Colon (tissue), 2 donors: ENCODE results near the gene ZNF592.

ENCODE experiments used
- FAIRE-seq: peaks from 2 replicates; lab custom pipeline; 2012; peaks lifted over from hg19 to GRCh38; lab: Jason Lieb, UNC
- donor health status: control.
- donor health status: control.

The ZNF592 gene

DNA sequence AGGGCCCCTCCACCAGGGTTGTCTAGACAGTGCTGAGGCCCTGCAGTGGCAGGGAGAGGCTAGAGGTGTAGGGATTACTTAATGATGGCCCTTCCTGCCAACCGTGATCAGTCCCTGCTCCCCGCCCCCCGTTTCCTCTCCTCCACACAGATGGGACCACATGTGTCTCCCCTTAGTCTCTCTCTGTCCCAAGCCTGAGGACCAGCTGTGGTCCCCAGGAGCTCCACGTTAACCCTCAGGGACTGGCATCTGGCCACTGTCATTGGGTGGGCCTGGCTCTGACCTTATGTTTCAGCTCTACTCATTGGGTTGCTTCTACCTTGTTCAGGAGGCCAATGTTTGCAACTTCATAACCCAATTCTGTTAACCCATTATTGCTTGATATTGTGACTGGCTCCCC, 62.8 kb downstream of the ZNF592 start:
- no peak for FAIRE-seq

DNA sequence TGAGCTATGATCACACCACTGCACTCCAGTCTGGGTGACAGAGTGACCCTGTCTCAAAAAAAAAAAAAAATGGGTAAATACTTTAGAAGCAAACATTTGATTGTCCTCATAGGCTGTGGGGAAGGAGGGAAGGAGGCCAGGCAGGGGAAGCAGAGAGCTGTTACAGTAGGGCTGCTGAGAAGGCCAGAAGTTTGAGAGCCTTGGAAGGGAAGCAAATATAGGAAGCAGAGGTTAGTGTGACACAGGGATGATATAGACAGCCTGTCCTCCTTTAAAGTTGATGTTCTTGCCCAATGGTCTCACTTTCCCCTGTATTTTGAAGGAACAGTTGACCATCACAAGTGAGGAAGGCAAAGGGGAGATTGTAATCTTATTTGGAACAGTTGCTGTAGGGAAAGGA, 63.4 kb downstream of the ZNF592 start:
- FAIRE-seq: no peak

DNA sequence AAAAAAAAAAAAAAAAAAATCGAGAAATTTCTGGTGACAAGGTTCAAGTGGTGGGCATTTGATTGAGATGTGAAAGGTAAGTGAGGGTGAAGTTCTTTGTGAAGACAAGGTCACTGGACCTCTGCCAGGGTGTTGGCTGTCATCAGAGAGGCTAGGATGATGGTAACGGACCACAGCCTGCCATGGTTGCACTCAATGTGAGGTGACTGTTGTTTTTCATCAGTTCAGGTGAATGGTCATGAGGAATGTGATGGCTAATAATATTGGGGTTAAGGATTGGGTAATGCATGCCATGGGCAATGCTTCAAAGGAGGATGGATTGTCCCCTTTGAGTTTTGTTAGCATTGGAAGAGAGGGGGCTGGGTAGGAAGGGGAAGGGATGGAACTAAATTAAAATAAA, 64.5 kb downstream of the ZNF592 start:
- FAIRE-seq: no peak

DNA sequence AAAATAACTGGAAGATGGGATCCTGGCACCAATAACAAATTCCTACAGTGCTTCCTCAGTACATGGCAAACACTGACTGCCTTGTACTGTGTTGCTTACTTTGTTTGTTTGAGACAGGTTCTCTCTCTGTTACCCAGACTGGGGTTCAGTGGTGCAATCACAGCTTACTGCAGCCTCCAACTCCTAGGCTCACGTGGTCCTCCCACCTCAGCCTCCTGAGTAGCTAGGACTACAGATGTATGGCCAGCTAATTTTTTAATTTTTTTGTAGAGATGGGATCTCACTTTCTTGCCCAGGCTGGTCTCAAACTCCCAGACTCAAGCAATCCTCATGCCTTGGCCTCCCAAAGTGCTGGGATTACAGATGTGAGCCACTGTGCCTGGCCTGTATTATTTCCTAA, 65.0 kb downstream of the ZNF592 start:
- FAIRE-seq: no peak

DNA sequence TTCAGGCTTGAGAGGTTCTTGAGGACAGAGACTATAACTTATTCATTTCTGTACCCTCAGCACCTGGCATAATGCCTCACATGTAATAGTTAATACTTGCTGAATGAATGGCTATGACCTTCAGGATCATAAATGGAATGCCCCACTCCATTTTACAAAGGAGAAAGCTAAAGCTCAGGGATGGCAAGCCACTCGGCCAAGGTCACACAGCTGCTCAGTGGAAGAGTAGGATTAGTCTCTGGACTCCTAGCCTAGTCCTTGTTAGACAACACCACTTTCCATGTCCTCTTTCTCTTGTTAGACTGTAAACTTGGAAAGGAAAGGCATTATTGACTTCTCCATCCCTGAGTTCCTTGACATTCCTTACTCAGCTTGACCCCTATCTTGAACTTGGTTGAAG, 65.5 kb downstream of the ZNF592 start:
- FAIRE-seq: no peak

DNA sequence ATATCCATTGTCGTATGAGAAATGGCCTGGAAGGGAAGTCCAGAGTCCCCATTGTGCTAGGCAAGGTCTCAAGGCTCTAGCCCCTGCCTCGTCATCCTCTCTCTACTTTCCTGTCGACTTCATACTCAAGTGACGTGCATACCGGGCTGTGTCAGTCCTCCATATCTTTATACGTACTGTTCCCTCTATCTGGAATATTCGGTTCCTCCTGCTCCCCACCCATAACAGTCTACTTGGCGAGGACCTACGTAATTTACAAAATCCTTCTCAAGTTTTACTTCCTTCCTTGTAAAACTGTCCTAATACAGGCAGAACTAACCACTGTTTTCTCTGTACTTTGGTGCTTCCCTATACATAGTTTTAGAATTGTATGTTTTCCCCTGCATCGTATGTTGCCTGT, 66.5 kb downstream of the ZNF592 start:
- FAIRE-seq: no peak

DNA sequence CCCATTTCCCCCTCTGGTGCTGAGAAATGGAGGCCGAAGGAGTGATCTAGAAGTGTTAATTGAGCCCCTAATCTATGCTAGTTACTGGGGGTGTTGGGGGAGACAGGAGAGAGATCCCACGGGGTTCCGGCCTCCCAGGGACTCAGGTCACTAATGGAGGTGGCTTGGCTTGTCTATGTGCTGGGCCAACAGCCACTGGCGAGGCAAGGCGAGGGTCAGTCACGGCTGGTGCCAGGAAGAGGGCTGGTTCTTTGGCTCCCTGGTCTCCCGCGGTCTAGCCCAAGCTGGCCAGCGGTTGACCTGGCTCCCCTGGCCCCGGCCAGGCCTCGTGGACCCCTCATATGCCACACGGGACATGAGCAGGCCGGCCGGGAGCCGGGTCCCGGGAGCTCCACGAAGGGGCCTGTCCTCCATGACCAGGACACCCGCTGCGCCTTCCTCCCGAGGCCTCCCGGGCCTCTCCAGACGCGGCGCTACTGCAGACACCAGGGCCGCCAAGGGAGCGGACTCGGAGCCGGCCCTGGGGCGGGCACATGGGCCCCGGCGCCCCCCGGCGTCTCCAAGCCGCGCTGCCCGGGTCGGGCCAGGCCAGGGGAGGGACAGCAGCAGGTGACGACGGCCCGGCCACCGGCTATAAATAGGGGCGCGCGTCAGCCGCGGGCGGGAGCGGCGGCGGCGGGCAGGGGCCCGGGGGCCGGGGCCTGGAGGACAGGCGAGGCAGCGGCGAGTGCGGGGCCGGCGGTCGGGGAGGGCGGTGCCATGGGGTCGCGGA, 68.5 kb downstream of the ZNF592 start, which contains the start of gene ALPK3:
Gene ALPK3 (plus strand): TSS at position 663 of the 772 bp plus-strand sequence. CDS start 97 bp downstream, at position 760.
- FAIRE-seq: no peak

DNA sequence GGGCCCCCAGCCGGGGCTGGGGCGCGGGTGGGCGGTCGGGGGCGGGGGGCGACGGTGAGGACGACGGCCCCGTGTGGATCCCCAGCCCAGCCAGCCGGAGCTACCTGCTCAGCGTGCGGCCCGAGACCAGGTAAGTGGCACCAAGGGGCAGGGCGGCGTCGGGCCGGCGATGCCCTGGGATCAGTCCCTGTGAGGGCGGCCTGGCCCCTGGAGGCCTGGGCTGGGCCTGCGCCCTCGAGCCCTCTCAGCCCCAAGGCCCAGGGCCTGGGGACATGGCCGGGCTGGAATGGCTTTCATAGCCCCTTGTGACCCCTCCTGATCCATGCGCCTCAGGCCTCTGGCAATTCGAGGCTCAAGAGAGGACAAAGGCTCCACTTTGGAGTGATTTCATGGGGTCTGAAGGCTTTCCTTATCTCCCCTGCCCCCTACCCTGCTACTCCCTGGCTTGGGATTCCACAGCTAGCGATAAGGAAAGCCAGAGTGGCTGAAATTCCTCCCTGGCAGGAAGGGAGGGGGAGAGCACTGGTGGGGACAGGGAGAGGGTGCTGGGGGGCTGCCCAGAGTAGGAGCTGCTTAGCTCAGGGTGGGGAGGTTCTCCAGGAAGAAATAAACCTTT, 69.2 kb downstream of the ZNF592 start:
- no peak for FAIRE-seq

DNA sequence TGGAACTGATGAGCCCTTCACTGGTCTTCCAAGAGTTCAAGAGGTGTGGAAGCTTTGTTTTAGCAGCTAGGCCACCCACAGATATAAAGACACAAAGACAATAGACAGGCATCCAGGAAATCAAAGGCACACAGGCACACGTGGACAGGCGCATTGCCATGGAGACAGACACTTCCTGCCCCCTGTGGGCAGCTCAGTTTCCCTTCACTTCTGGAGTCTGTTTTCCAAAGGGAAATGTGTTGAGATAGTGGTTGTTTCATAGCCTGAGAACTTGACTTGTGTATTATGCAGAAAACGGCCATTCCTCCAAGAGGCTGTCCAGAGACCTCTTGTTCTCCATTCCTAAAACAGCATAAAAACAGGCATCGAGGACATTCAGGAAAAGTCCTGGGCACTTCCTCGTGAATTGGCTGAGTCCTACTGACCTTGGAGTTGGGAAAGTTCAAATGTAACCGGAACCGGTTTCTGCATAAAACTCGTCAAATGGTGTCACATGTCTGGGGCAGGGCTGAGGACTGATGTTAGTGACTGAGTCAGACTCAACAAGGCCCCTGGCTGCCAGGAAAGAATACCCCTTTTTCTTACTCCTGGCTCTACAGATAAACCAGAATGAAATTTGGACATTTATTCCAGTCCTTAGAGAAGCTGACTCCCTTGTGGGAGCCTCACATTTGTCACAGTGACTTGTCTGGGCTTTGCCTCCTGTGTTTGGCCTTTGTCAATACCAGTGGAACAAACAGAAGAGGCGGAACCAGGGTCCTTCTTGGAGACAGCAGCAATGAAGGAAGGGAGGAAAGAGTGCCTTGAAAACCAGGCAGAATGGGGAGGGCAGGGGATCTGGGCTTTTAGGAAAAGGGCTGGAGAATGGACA, 70.1 kb downstream of the ZNF592 start:
- no peak for FAIRE-seq

DNA sequence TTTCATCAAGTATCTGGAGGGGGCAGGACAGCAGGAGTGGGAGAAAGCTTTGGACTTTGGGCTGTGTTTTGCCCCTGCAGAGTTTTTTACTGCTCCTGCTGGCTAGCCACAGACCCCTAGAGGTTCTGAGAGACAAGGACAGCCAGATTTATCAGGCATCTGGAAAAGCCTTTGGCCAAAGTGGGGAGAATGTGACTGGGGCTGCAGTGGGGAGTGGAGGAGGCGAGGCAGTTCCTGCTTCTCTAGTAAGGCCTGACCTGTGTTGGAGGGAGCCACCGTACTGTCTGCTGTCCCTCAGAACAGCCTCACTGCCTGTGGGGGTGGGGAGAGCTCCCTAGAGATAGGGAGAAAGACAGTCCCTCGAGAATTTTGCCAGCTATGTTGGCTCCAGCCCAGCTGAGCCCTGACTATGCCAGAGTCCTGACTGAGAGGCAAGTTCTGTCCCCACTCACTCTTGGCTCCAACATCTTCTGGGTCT, 70.9 kb downstream of the ZNF592 start:
- no peak for FAIRE-seq

DNA sequence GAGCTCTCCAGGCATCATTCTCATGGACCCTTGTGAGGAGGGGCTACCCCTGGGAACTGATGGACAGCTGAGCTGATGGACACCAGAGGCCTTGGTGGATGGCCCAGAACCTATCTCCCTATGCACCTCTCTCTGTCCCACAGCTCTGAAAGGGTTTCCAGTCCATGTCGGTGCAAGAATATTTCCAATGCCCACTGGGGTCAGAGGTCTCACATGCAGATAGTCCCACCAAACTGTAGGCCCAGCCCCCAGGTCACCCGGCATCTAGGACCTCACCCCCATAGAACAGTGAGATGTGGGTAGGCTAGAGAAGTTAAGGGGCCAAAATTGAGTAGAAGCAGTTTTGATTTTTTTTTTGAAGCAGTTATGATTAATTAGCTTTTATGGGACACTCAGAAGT, 71.4 kb downstream of the ZNF592 start:
- no peak for FAIRE-seq

DNA sequence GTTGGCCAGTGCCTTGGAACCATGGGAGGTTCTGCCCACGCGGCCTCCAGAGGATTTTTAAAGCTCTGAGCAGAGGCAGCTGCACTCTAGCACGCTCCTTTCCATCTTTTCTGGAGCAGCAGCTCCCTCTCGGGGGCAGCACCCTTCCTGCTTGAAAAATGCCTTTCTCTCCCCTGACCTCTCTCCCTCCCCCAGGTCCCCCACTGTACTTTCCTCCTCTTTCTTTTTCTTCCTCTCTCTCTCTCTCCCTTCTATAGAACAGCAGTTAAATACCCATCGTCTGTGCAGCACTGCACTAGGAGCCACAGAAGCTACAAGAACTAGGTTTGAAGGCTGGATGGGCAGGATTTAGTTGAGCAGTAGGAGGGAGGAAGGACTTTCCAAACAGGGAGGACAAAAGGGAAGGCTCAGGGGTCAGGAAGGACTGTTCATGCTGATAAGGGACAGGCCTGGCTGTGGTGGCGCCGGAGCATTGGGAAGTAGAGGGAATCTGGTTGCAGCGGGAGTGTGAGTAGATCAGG, 73.2 kb downstream of the ZNF592 start:
- no peak for FAIRE-seq

DNA sequence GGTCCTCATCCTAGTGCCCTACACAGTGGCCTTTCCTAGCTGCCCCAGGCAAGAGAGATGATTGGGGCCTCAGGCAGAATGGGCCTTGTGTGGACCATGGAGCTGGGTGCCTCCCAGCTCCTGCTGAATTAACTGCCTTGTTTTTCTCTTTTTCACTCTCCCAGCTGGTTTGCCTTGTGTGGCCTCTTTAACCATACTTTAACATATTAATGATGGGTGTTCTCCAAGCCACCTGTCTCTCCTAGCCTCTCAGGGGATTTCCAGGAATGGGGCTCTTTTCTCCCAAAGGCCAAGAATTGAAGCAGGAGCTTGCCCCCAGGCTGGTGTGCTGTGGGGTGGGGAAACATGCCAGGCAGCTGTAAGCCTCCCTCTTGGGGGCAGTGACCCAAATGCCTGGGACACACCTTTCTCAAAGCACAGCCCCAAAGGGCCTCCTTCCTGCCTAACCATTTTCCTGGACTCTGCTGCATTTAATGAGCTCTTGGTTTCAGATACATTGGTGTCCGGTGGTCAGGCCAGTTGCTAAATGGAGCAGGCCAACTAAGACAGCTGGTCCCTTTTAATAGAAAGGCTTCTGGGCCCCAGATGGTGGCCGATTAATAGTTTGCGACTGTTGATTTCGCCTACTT, 74.4 kb downstream of the ZNF592 start:
- FAIRE-seq: no peak

DNA sequence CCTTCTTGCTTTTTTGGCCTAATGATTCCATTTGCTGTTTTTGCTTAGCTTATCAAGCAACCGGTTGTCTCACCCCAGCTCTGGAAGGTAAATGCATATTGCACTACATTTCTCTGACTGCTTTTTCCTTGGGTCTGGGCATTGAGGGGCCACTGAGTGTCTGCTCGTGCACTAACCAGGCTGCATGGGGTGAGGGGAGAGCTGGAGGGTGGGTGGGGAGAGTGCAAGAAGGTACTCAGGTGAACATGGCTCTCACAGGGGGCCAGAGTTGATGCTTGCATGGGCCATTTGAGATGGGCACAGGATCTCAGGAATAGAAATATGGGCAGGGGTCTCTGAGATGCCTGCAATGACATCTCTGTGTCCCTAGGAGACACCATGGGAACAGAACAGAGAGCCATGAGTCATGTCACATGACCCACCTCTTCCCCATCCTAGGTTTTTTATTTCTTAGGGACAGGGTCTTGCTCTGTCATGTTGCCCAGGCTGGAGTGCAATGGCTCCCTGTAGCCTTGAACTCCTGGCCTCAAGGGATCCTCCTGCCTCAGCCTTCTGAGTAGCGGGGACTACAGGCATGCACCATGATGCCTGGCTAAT, 75.0 kb downstream of the ZNF592 start:
- no peak for FAIRE-seq

DNA sequence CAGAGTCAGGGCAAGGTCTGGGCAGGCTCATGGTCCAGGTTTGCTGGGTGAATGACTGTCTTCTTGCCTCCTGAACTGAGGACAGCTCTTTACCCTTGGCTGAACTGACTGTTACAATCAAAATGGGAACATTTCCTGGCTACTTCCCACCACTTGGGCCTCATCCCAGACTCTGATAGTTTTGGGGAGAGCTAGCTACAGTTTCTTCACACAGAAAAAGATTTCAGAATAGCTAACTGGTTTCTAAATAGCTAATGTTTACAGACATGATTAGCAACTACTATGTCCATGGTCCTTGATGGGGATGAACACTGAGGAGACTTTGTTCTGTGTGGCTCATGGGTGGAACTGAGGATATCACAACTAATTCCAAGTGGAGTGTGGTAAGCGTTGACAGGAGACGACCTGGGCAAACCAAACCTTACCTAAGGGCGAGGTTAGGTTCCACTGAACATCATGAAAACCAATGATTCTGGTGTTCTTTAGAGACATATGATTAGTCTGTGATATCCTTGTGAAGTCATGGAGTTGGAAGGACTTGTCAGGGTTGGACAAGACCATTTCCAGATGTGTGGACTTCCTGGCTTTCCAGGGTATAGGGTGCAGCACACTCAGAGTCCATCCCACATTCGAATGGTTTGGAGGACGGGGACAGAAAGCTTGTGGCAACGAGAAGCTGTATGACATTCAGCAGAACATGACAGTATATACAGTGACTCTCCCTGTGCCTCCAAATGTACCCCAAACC, 76.0 kb downstream of the ZNF592 start:
- no peak for FAIRE-seq

DNA sequence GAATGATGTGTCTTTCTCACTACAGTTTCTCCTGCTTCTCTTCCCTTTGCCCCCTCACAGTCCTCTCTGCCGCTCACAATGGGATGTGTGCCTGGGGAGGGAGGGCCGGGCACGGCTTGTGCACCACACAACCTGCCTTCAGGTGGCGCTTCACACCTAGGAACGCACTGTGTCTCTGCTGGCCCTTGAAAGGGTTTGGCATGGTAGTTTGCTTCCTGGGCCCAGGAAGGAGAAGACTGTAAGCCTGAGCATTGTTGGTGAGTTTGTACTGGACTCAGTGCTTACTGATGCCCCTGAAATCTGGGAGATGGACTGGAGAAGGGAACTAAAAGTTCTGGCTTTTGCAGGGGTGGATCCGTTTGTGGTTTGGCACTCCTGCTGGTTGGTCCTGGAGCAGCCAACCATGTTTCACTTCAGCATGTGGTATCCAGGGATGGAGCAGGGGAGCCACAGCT, 78.0 kb downstream of the ZNF592 start:
- FAIRE-seq: no peak

DNA sequence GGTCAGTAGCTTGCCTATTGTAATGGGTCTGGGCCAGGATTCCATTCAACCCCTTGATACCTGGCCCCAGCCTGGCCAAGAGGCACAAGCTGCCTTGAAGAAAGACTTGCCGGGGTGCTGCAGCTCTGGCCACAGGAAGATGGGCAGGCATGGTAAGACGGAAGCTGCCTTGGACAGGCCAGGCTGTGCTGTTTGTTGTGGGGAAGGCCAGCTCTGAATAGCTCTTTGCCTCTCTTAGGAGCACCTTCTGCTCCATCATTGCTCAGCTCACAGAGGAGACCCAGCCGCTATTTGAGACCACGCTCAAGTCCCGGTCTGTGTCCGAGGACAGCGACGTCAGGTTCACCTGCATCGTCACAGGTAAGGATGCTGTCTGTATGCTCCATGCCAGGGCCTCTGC, 78.9 kb downstream of the ZNF592 start:
- no peak for FAIRE-seq

DNA sequence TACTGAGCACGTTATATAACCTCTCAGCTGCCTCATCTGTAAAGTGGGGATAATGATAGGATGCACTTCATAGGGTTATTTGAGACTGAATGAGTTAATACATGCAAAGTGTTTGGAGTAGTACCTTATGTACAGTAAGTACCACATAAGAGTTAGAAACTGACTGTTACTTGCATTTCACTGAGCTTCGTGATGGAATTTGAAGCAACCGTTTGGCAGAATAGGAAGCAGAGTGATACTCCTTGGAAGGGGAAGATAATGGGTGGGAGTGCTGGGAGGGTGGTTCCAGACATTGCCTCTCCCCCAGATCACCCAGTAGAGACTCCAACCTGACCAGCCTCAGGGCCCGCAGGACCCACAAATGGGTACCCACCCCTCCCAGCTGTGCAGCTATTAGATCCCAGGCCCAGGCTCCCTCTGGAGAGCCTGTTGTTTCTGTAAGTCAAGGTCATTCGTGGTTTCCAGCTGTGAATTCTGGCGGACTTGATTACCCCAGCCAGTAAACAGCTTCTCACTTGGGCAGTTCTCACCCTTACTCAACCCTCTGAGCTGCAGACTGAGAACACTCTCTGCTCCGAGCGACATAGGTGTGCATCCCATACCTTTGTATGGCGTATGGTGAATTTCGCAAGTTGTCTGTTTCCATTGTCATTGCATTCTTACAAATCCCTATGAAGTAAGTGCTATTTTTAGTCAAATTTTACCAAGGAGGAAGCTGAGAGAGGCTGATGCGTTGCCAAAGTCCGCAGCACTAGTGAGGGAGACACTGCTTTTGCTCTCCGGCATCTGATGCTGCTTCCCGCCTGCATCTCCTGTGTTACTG, 79.9 kb downstream of the ZNF592 start:
- no peak for FAIRE-seq

DNA sequence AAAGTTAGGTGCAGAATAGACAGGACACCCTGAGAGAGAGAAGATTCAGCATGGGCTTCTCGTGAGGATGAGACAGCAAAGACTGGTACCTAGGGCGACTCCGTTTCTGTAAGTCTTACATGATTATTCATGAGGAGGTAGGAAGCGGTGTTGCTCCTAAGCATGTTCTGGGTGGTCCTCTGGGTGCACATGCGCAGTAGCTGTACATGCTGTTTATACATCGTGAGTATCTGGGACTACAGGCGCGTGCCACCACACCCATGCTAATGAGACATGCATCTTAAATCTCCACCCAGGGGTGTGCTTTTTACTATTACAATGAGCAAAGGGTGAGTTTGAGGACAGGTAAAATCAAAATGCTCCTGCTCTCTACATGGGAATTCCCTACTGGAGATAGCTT, 81.0 kb downstream of the ZNF592 start:
- no peak for FAIRE-seq

DNA sequence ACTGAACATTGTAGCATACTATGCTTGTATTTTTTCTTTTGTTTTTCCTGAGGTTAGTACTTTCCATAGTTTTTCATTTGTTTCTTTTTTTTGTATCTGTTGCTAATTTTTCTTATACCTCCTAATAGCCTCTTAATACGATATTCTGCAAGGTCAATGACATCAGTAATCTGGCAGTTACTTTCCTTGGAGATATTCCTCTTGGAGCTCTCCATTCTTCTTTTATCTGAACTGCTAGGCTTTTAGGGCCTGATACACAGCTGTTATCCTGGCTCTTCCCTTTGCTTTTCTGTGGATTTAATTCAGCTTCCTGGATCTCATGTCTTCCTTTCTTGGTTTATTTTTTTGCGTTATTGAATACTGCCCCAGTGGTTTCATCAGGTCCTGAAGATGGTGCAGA, 81.6 kb downstream of the ZNF592 start:
- FAIRE-seq: no peak
